ENCODE measurements around the gene DBR1. TPM values are rescaled to one million over a fixed set of nuclear protein-coding genes. Genes with fewer than 3 reads are reported as not detected.

DBR1 gene
- total and polyA plus RNA-seq, 9 of the 15 experiments (the other 6 are each of a cell fraction or from before 2014, with no cell fraction given), result 2.7 to 14.1 (median 10.9) TPM

DNA sequence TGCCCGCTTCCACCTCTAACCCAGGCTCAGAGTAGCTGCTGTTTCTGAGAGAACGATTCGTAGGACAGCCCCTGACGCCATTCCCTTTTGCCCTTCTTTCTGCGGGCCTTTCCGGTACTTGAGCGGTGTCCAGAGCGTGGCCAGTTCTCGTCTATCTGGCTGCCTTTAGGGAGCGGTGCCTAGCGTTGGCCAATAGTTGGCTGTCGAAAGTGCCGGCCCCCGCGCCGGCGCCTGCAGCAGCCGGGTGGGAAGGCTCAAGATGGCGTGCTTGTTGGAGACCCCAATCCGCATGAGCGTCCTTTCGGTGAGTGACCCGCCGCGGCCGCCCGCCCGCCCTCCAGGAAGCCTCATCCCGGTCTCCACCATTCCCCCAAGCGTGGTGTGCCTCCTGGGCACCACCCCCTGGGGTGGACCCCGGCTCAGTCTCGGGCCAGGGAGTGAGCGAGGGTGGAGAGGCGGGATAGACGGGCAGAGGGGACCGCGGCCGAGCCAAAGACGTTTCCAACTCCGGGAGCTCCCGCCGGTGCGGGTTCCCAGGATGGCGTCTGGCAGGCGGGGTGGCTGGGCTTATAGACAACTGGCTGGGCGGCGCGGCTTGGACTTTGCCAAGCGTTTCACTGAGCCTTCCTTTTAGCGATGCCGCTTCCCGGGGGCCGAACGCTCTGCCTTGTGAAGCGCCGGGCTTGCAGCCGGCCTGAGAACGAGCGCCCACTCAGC, 12.7 kb upstream of the DBR1 start, which contains the start of gene ARMC8 (continued):
- TF ChIP-seq DDX20 (tag; IDR thresholded peaks at IDR 0.05; ENCODE audit: low read depth) (no peak), HLTF (IDR thresholded peaks at IDR 0.05) (peak; percentile 46; the same call in 1 of the 2 replicates), MAFG (tag; conservative IDR thresholded peaks at IDR 0.05) (no peak), ZNF212 (CRISPR knock-in tag; IDR thresholded peaks at IDR 0.05) (no peak), ZNF184 (CRISPR knock-in tag; IDR thresholded peaks at IDR 0.05) (no peak), NCOA1 (IDR thresholded peaks at IDR 0.05; ENCODE audit: low read depth) (no peak), ZNF445 (CRISPR knock-in tag; IDR thresholded peaks at IDR 0.05; ENCODE audit: low read depth) (no peak), NR2C1 (IDR thresholded peaks at IDR 0.05) (peak; percentile 83), NR2C1 (tag; IDR thresholded peaks at IDR 0.05) (peak; percentile 87), FOXK1 (CRISPR knock-in tag; IDR thresholded peaks at IDR 0.05; ENCODE audit: borderline replicate concordance) (no peak), BHLHE40 (IDR thresholded peaks at IDR 0.05; ENCODE audit: low read length) (no peak), ZNF75A (CRISPR knock-in tag; IDR thresholded peaks at IDR 0.05) (no peak), ZKSCAN3 (CRISPR knock-in tag; IDR thresholded peaks at IDR 0.05) (no peak), MTA2 (IDR thresholded peaks at IDR 0.05; ENCODE audit: low read depth) (no peak), MEF2A (IDR thresholded peaks at IDR 0.05; ENCODE audit: control insufficient read depth, low read depth, low read length) (no peak), BRCA1 (IDR thresholded peaks at IDR 0.05) (no peak), BRCA1 (CRISPR knock-in tag; IDR thresholded peaks at IDR 0.05) (no peak), SIN3A (IDR thresholded peaks at IDR 0.05; ENCODE audit: borderline replicate concordance in 2 of 2, control insufficient read depth in 1 of 2, low read depth in 2 of 2, low read length in 2 of 2) (peak in 1 of 2 experiments; percentile 24; a peak in 1 of 4 replicates), NCOA4 (IDR thresholded peaks at IDR 0.05; ENCODE audit: partially characterized antibody) (no peak), RCOR1 (IDR thresholded peaks at IDR 0.05; ENCODE audit: borderline replicate concordance in 1 of 2, low read depth in 2 of 2, low read length in 2 of 2) (no peak), ZNF76 (CRISPR knock-in tag; IDR thresholded peaks at IDR 0.05; ENCODE audit: borderline replicate concordance) (no peak)
- TF ChIP-seq, protein P1, sequence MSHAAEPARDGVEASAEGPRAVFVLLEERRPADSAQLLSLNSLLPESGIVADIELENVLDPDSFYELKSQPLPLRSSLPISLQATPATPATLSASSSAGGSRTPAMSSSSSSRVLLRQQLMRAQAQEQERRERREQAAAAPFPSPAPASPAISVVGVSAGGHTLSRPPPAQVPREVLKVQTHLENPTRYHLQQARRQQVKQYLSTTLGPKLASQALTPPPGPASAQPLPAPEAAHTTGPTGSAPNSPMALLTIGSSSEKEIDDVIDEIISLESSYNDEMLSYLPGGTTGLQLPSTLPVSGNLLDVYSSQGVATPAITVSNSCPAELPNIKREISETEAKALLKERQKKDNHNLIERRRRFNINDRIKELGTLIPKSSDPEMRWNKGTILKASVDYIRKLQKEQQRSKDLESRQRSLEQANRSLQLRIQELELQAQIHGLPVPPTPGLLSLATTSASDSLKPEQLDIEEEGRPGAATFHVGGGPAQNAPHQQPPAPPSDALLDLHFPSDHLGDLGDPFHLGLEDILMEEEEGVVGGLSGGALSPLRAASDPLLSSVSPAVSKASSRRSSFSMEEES (CRISPR knock-in tag; IDR thresholded peaks at IDR 0.05), result no peak
- TF ChIP-seq, protein P2, sequence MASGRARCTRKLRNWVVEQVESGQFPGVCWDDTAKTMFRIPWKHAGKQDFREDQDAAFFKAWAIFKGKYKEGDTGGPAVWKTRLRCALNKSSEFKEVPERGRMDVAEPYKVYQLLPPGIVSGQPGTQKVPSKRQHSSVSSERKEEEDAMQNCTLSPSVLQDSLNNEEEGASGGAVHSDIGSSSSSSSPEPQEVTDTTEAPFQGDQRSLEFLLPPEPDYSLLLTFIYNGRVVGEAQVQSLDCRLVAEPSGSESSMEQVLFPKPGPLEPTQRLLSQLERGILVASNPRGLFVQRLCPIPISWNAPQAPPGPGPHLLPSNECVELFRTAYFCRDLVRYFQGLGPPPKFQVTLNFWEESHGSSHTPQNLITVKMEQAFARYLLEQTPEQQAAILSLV (tag; IDR thresholded peaks at IDR 0.05), result no peak
- TF ChIP-seq, protein P3, sequence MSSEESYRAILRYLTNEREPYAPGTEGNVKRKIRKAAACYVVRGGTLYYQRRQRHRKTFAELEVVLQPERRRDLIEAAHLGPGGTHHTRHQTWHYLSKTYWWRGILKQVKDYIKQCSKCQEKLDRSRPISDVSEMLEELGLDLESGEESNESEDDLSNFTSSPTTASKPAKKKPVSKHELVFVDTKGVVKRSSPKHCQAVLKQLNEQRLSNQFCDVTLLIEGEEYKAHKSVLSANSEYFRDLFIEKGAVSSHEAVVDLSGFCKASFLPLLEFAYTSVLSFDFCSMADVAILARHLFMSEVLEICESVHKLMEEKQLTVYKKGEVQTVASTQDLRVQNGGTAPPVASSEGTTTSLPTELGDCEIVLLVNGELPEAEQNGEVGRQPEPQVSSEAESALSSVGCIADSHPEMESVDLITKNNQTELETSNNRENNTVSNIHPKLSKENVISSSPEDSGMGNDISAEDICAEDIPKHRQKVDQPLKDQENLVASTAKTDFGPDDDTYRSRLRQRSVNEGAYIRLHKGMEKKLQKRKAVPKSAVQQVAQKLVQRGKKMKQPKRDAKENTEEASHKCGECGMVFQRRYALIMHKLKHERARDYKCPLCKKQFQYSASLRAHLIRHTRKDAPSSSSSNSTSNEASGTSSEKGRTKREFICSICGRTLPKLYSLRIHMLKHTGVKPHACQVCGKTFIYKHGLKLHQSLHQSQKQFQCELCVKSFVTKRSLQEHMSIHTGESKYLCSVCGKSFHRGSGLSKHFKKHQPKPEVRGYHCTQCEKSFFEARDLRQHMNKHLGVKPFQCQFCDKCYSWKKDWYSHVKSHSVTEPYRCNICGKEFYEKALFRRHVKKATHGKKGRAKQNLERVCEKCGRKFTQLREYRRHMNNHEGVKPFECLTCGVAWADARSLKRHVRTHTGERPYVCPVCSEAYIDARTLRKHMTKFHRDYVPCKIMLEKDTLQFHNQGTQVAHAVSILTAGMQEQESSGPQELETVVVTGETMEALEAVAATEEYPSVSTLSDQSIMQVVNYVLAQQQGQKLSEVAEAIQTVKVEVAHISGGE (CRISPR knock-in tag; IDR thresholded peaks at IDR 0.05), result 0 out of 6 replicates have a peak, but pooled peaks of 1 of the 3 experiments have one; percentile 33

Data from K562 (cell line).